IPS-18a (cell line): Measurements from ENCODE around the gene WTAP.
A peak's percentile ranks its signal among the peaks of the same experiment; 100 is the strongest.
"Not testable (repeated sequence)": the region's sequence is repeated elsewhere in the genome, so short reads cannot be mapped to it uniquely, and the experiment has no call there.

ENCODE experiments used
- H3K27ac ChIP-seq: one replicate; pipeline ENCODE4 v1.5.1; 2013; ENCODE audit warnings: low read length
- H3K27me3 ChIP-seq: one replicate; pipeline ENCODE4 v1.6.1; 2013; ENCODE audit warnings: mild to moderate bottlenecking, low read length; ENCODE audit not compliant: control insufficient read depth, insufficient read depth
- H3K36me3 ChIP-seq: one replicate; pipeline ENCODE4 v1.6.1; 2013; ENCODE audit warnings: low read depth, low read length; ENCODE audit not compliant: control insufficient read depth
- H3K4me1 ChIP-seq: one replicate; pipeline ENCODE4 v1.6.1; 2013; ENCODE audit warnings: low read depth, low read length; ENCODE audit not compliant: control insufficient read depth
- H3K4me3 ChIP-seq: one replicate; pipeline ENCODE4 v1.5.1; 2013; ENCODE audit warnings: low read length
- H3K9ac ChIP-seq: one replicate; pipeline ENCODE4 v1.6.1; 2013; ENCODE audit warnings: mild to moderate bottlenecking, low read length, moderate library complexity
- H3K9me3 ChIP-seq: one replicate; pipeline ENCODE4 v1.6.1; 2013; ENCODE audit warnings: low read depth, low read length; ENCODE audit not compliant: control insufficient read depth

The WTAP gene

DNA sequence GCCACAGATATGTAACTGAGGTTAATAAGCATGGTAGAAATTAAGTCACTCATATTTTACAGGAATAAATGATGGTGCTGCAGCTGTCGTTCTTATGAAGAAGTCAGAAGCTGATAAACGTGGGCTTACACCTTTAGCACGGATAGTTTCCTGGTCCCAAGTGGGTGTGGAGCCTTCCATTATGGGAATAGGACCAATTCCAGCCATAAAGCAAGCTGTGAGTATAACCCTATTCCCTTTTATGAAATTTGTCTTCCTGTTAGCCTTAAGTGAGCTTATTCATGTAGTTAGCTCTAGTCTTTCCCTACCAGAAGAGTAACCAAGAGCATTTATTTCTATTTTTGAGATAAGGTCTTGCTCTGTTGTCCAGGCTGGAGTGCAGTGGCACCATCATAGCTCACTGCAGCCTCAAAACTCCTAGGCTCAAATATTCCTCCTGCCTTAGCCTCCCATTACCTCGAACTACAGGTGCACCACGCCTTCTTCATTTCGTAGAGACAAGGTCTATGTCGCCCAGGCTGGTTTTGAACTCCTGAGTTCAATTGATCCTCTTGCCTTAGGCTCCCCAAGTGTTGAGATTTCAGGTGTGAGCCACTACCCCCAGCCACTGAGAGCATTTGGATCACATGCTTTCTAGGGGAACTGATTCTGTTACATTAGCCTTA, 50.1 kb downstream of the WTAP start:
- Histone ChIP-seq H3K4me3 (no peak overlapping the region), H3K9me3 (no peaks in the 10 kb centered on the region), H3K9ac (no peak overlapping the region), H3K27me3 (no peaks in the 10 kb centered on the region), H3K27ac (no peak overlapping the region), H3K36me3 (peaks cover 98% of the 10 kb centered on the region), H3K4me1 (no peaks in the 10 kb centered on the region)

DNA sequence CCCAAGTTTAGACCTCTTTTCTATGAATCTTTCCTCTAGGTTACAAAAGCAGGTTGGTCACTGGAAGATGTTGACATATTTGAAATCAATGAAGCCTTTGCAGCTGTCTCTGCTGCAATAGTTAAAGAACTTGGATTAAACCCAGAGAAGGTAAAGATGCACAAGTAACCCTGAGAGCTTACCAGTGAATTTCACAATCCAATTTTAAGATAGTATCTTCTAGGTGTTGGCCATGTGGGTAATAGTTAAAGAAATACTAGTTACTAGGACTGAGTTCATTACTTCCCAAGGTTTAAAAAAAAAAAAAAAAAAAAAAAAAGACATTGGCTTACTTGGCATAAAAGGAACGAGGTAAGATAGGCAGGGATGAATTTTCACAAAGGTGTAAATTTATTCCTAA, 50.8 kb downstream of the WTAP start:
- no peaks in the 10 kb centered on the region for H3K27me3 ChIP-seq
- H3K4me1 ChIP-seq = no peaks in the 10 kb centered on the region
- no peak overlapping the region for H3K9ac ChIP-seq
- H3K9me3 ChIP-seq = no peaks in the 10 kb centered on the region
- H3K27ac ChIP-seq = no peak overlapping the region
- peaks cover 98% of the 10 kb centered on the region for H3K36me3 ChIP-seq
- no peak overlapping the region for H3K4me3 ChIP-seq

DNA sequence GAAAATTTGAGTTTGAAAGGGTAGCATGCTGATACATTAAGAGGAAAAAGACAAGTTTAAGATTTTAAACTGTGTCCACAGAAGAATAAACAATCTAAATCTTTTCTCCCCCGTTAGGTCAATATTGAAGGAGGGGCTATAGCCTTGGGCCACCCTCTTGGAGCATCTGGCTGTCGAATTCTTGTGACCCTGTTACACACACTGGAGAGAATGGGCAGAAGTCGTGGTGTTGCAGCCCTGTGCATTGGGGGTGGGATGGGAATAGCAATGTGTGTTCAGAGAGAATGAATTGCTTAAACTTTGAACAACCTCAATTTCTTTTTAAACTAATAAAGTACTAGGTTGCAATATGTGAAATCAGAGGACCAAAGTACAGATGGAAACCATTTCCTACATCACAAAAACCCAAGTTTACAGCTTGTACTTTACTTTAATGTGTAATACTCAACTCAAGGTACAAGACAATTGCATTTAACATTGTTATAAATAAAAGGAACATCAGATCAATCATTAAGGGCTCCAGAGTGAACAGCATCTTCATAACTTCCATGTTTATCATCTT, 51.3 kb downstream of the WTAP start:
- no peaks in the 10 kb centered on the region for H3K4me1 ChIP-seq
- no peaks in the 10 kb centered on the region for H3K9me3 ChIP-seq
- H3K27ac ChIP-seq = no peak overlapping the region
- H3K4me3 ChIP-seq = no peak overlapping the region
- no peak overlapping the region for H3K9ac ChIP-seq
- H3K27me3 ChIP-seq = no peaks in the 10 kb centered on the region
- peaks cover 99% of the 10 kb centered on the region for H3K36me3 ChIP-seq

DNA sequence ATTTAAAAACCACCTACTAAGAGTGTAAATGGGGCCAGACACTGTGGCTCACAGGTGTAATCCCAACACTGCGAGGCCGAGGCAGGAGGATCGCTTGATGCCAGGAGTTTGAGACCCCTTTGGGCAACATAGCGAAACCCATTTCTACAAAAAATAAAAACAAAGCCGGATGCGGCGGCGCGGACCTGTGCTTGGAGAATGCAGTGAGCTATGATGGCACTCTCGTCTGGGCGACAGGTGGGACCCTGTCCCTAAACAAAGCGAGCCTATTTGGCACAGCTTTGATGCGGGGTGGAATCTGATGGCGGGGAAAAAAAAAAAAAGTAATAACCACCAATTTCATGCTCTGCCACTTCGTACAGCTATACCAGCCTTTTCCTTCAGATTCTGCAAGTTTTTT, 61.0 kb downstream of the WTAP start:
- Histone ChIP-seq H3K27ac (no peak overlapping the region), H3K9ac (peak overlapping the region; percentile 93), H3K4me3 (peak overlapping the region; percentile 94), H3K27me3 (no peaks in the 10 kb centered on the region), H3K9me3 (no peaks in the 10 kb centered on the region), H3K36me3 (peaks cover 58% of the 10 kb centered on the region), H3K4me1 (peaks cover 10% of the 10 kb centered on the region)

DNA sequence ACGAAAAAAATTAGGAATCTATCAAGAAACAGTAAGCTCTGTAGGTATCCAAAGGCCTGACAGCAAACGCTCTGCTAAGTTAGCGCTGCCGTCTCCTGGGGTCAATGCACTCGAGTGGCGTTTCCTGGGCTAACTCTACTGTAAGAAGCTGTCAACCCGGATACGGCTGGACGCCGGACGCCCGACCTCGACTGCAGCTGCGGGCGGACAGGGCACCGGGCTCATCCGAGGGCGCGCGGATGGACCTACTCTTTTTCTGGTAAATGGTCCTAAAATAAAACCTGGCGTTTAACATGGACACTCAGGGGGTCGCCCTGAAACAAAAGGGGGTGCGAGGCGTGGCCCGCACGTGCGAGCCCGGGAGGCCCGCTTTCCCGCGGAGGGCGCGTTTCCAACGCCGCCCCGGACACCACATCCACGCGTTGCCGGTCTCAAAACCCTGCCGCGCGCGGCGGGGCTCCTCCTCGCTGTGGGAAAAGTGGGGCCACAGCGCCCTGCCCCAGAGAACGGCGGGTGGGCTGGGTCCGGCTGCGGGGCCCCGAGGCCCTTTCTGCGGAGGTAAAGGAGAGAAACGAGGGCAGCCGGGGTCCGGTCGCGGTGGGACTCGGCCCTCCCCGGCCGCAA, 61.6 kb downstream of the WTAP start:
- Histone ChIP-seq H3K27ac (peak overlapping the region; percentile 73), H3K4me1 (peaks cover 10% of the 10 kb centered on the region), H3K4me3 (peak overlapping the region; percentile 94), H3K9ac (peak overlapping the region; percentile 93), H3K9me3 (no peaks in the 10 kb centered on the region), H3K27me3 (no peaks in the 10 kb centered on the region), H3K36me3 (peaks cover 54% of the 10 kb centered on the region)

DNA sequence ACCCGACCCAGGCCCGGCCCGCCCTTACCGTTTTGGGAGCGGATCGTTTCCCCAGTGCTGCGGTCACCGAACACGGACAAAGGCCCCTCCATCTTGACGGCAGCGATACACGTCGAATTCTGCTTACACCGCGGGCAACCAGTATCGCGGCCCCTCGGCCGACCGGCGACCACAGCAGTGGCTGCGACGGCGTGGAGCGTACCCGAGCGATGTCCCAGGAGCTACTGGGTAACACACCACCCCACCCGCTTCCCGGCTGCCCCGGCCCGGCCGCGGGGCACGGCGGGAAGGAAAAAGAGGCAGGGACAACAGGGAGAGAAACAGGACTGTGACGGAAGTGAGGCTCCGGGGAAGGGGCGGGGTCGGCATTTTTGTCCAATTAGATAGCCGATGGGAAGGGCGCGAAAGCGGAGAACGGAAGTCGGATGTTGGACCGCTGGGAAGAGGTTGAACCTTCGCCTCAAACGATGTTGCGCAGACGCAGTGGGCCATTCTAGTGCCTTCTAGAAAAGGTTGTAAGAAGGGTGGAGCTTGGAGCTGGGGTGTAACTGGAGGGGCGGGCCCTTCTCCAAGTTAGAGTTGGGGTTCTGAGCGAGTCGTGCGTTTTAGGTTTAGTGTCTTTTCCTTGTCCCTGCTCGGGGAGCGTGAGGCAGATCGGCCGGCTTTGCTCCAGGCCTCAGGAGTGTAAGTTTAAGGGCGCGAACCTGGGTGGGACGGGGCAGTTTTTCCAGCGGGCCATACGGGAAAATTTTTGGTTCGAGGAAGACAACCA, 62.3 kb downstream of the WTAP start, which contains the start of gene TCP1:
TCP1 (minus strand) TSS at position 226 of the 772 bp plus-strand sequence; CDS start at position 92, 134 bp downstream.
- Histone ChIP-seq H3K36me3 (peaks cover 56% of the 10 kb centered on the region), H3K9ac (peak within 1 kb of the TSS; percentile 93), H3K4me1 (peaks cover 10% of the 10 kb centered on the region), H3K9me3 (no peaks in the 10 kb centered on the region), H3K4me3 (peak within 1 kb of the TSS; percentile 94), H3K27ac (peak within 1 kb of the TSS; percentile 86), H3K27me3 (no peaks in the 10 kb centered on the region)

DNA sequence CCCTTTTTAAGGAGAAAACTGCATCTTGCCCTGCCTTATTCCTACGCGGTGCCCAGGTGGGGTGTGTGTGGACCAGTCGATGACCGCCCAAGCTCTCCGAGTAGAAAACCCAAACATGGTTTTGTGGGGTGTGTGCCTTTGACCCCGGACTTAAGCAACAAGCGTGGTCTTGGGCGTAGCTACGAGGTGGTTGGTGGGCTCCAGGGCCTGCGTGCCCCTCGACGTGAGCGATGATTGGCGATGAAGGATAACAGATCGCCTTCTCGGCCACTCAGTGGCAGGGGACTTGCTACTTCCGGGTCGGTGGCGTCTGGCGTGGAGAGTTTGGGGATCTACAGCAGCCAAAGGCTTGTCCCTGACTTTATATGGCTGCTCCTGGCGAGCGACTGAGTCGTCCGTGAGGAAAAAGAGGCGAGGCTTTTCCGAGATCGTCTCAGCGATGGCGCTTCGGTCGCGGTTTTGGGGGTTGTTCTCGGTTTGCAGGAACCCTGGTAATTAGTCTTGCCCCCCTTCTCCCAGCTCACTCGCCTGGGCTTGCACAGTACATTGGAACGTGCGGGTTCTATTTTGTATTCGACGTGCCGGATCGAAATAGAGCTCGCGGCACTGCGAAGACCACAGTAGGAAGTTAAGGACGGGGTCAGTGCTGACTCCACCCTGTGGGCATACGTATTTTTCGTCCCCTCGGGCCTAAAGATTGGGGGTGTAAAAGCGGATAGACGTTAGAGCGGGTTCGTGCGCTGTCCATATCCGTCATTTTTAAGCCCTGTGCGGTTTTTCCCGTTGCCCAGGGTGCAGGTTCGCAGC, 63.0 kb downstream of the WTAP start, which contains the start of gene MRPL18:
MRPL18 (plus strand) TSS at position 319 of the 807 bp plus-strand sequence; CDS start at position 440, 121 bp downstream.
- H3K4me1 ChIP-seq = peaks cover 10% of the 10 kb centered on the region
- H3K27me3 ChIP-seq = no peaks in the 10 kb centered on the region
- H3K4me3 ChIP-seq = peak within 1 kb of the TSS; percentile 94
- peak within 1 kb of the TSS; percentile 93 for H3K9ac ChIP-seq
- peaks cover 49% of the 10 kb centered on the region for H3K36me3 ChIP-seq
- H3K9me3 ChIP-seq = no peaks in the 10 kb centered on the region
- peak within 1 kb of the TSS; percentile 86 for H3K27ac ChIP-seq

DNA sequence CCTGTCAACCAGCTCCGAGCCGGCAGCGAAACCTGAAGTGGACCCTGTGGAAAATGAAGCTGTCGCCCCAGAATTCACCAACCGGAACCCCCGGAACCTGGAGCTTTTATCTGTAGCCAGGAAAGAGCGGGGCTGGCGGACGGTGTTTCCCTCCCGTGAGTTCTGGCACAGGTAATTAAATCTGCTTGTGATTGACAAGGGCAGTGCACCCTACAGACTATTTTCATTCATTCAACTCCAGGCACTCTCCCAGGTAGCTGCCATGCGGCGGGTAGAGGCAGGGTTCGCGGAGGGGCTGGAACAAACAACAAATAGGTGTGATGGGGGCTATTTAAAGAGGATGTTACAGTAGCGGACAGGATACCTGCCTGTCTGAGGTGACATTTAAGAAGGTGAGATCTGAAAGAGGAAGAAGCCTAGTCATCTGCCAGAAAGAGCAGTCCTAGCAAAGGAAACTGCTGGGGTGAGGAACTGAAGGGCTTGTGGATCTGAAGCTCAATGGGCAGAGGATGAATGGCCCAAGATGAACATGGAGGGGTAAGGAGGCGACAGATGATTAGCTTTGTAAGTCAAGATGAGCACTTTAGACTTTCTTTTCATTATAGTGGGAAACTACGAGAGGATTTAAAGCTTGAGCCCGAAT, 63.8 kb downstream of the WTAP start:
- Histone ChIP-seq H3K27me3 (no peaks in the 10 kb centered on the region), H3K4me1 (peaks cover 10% of the 10 kb centered on the region), H3K36me3 (peaks cover 46% of the 10 kb centered on the region), H3K9me3 (no peaks in the 10 kb centered on the region), H3K4me3 (peak overlapping the region; percentile 94), H3K27ac (peak overlapping the region; percentile 53), H3K9ac (peak overlapping the region; percentile 93)

DNA sequence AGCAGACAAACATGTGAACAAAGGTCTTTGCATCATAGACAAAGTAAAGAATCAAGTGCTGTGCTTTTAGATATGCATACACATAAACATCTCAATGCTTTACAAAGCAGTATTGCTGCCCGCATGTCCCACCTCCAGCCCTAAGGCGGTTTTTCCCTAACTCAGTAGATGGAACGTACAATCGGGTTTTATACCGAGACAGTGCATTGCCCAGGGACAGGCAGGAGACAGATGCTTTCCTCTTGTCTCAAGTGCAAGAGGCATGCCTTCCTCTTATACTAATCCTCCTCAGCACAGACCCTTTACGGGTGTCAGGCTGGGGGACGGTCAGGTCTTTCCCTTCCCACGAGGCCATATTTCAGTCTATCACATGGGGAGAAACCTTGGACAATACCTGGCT, 67.7 kb downstream of the WTAP start:
- H3K4me1 ChIP-seq, H3K4me3 ChIP-seq, H3K9me3 ChIP-seq, H3K27me3 ChIP-seq, H3K27ac ChIP-seq, H3K9ac ChIP-seq: not testable (repeated sequence)
- H3K36me3 ChIP-seq = peaks cover 50% of the 10 kb centered on the region

DNA sequence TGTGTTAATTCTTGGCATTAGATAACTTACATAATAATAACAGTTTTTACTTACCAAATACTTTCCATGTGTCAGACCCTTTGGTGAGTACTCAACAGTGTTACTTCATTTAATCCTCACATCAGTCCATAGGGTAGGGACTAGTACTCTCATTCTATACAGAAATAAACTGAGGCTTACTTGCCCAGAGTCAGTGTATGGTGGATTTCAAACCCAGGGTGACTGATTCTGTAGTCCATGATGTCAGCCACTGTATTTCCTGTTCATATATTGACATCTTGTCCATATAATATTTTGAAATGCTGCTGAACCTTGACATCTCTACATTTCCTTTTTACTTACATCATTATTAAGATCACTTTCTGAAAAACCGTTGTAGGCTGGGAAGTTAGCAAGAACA, 70.2 kb downstream of the WTAP start:
- H3K9me3 ChIP-seq = no peaks in the 10 kb centered on the region
- H3K9ac ChIP-seq = no peak overlapping the region
- H3K27me3 ChIP-seq = no peaks in the 10 kb centered on the region
- H3K27ac ChIP-seq = no peak overlapping the region
- H3K4me3 ChIP-seq = no peak overlapping the region
- no peaks in the 10 kb centered on the region for H3K4me1 ChIP-seq
- peaks cover 42% of the 10 kb centered on the region for H3K36me3 ChIP-seq
